Stimulated activated CD4-positive, alpha-beta T cell treated with anti-CD3 and anti-CD28 coated beads, Interleukin-15, amount 100 ng/mL, for 24 hours (primary cell): ENCODE results near the gene TBX6.
"Not testable (repeated sequence)": the region's sequence is repeated elsewhere in the genome, so short reads cannot be mapped to it uniquely, and the experiment has no call there.

Experiments used
- DNase-seq: peaks from one replicate; pipeline ENCODE4 v3.0.0-alpha.2; 2020

Gene TBX6

DNA sequence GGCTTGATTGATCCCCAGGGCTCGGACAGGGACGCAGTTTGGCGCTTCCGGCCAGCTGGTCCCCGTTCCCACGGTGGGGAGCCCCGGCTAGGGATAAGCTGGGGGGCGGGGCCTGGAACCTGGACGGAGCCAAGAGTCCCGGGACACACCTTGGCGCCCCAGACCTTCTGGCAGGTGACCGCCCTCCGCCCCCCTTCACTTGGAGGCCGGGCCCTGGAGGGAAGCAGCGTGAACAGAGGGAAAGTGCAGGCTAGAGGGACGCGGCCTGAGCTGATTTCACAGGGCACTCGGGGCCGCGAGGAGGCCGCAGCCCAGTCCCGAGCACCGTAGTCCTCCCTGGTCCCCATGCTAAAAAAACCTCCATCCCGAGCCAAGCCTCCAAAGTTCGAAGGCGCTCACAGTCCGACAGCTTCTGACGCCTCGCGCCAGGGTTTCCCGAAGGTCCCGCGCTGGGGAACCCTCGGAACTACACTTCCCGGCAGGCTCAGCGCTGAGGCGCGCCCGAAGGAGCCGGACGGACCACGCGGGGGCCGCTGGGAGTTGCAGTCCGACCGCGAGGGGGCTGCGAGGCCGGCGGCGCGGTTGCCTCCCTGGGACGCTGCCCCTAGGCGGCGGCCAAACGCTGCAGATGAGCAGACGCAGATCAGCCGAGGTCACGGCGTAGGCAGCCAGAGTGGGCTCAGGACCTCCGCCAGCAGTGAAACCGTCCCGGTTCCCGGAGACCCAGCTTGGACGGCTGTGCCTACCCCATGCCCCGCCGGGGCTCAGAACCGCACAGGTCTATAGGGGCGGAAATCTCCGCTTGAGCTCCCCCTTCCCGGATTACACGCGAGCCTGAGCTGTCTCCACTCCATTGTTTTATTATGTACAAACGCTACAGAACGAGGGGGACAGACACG is at the start of gene TBX6:
TSS of gene TBX6 (minus strand) at position 451 of the 899 bp plus-strand sequence. CDS start 731 bp downstream, outside the sequence.
- peak; percentile 96 for DNase-seq

DNA sequence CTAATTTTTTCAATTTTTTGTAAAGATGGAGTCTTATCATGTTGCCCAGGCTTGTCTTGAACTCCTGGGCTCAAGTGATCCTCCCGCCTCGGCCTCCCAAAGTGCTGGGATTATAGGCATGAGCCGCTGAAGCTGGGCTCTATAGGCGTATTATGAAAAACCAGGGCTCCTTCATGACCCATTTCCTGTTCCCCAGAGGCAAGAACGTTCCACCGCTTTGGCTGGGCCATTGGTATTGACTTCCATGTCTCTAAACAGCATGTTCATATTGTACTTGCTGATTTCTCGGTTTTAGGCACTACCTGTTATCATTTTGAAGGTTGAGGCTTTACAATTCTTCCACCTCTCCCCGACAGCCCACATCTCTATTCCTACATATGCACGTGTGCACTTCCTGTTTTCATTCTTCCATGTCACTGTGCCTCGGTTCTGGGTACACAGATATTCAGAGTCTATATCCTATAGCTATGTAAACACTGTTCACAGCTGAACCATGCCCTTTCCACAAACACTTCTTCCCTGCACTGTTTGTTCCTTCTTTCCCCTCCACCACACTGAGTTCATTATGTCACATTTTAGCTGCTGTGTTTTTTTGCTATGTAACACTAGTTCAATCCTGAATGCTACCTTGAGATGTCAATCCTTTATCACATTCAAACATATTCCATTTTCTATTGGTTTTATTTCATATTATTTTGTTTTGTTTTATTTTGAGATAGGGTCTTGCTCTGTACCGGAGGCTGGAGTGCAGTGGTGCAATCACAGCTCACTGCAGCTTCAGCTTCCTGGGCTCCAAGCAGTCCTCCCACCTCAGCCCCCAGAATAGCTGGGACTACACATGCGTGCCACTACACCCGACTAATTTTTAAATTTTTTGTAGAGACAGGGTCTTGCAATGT is 48.1 kb upstream of the TBX6 start:
- DNase-seq, result peak; percentile 14

GRCh38 chr16:30137897-30138296 is 46.2 kb upstream of the TBX6 start:
- DNase-seq, result no peak

DNA sequence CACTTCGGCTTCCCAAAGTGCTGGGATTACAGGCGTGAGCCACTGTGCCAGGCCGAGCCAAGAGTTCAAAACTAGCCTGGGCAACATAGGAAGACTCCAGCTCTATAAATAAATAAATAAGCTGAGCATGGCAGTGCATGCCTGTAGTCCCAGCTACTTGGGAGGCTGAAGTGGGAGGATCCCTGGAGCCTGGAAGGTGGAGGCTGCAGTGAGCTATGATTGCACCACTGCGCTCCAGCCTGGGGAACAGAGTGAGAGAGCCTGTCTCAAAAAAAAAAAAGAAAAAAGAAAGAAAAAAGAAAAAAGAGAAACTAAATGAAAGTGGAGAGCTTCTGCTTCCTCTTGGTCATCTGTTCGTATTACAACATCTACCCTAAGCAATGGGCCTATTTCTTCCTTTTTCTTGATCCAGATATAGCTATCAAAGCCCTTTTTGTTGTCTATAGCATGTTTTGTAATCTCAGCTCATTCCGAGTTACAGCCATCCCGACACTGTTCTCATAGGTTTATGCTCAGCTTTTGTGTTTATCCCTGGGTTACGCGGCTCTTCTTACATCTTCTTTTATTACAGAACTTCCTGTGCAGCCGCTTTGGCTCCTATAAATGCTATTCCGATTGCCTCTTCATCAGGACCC is 45.4 kb upstream of the TBX6 start:
- DNase-seq, result no peak

- DNase-seq, result no peak
Observed at GRCh38 chr16:30132591-30132990, 40.9 kb upstream of the TBX6 start.

- no peak for DNase-seq
Observed at GRCh38 chr16:30131869-30132475, 40.2 kb upstream of the TBX6 start.

DNA sequence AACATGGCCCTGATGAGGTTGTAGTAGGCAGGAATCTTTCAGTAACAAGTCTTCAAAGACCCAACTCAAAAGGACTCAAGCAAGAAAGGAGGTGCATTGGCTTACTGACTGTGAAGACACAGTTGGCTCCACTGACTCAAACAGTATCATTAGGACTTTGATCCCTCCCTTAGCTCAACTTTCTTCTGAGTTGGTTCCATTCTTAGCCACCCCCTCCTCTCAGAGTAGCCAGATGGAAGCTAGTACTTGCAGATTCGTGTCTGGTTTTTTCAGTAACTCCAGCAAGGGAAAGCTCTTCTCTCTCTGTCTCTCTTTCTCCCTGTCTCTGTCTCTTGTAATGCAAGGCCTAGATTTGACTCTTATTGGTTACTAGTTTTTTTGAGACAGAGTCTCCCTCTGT is 36.3 kb upstream of the TBX6 start:
- no peak for DNase-seq

DNA sequence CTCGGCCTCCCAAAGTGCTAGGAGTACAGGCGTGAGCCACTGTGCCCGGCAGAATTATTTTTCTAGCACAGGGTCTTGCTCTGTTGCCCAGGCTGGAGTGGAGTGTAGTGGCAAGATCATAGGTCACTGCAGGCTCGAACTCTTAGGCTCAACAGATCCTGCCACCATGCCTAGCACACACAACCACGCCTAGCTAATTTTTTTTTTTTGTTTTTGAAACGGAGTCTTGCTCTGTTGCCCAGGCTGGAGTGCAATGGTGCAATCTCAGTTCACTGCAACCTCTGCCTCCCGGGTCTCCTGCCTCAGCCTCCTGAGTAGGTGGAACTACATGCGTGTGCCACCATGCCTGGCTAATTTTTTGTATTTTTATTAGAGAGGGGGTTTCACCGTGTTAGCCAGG is 34.0 kb upstream of the TBX6 start:
- DNase-seq, result not testable (repeated sequence)

DNA sequence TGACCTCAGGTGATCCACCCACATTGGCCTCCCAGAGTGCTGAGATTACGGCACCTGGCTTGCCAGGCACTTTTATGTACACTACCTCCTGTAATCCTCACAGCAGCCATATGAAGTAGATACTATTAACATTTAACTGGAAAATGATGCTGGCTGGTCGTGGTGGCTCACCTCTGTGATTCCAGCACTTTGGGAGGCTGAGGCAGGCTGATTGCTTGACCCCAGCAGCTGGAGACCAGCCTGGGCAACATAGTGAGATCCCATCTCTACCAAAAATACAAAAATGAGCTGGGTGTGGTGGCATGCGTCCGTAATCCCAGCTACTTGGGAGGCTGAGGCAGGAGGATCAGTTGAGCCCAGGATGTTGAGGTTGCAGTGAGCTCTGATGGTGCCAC is 33.3 kb upstream of the TBX6 start:
- no peak for DNase-seq

DNA sequence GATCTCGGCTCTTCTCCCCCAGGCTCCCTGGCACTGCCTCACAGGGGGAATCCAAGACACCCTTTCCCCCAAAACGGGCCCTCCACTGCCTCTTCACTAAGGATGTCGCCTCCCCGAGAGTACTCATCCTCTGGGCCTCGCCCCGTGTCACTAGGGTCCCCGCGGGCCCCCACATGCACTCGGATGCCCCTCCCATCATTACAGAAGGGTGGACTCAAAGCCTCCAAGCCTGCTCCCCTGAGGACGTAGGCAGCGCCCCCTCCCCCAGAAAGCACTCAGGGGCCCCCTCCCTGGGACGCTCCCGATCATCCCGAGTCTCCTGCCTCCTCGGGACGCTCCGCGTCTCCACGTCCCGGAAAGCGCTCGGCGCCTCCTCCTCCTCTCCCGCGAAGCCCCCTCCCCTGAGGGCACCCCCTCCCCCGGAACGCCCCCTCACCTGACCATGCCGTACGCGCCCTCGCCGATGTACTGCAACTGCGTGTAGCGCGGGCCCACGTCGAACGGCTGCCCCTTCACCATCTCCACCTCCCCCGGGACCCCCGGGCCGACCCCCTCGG is 31.0 kb upstream of the TBX6 start:
- DNase-seq, result peak; percentile 20

DNA sequence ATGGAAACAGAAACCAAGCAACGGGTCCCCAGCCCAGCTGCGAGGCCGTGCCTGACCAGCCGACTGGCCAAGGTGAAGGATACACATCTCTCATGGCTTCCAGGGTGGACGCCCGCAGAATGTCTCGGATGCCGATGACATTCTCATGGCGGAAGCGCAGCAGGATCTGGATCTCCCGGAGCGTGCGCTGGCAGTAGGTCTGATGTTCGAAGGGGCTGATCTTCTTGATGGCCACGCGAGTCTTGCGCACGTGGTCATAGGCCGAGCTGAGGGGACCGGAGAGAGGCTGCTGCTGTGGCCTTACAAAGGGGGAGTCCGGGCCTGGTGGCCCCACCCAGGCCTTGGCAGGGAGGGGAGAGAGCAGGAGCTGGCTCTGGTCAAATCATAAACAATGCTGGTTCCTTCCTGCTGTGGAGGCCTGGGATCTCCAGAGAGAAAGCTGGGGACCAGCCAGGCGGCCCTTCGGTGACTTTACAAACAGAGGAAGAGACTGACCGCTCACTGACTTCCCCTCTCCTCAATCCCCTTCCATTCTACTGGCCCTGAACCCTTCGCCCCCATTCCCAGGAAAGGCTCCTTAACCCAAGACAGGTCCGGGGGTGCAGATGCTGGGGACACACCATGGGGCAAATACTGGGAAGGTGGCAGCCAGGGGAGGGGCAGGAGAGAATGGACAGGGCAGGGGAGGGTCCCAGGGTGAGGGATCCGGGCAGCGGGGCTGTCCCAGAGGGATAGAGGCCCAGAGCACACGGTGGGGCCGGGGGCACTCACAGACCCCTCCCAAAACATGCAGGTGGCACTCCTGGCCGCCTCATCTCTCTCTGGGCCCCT is 30.2 kb upstream of the TBX6 start:
- no peak for DNase-seq

DNA sequence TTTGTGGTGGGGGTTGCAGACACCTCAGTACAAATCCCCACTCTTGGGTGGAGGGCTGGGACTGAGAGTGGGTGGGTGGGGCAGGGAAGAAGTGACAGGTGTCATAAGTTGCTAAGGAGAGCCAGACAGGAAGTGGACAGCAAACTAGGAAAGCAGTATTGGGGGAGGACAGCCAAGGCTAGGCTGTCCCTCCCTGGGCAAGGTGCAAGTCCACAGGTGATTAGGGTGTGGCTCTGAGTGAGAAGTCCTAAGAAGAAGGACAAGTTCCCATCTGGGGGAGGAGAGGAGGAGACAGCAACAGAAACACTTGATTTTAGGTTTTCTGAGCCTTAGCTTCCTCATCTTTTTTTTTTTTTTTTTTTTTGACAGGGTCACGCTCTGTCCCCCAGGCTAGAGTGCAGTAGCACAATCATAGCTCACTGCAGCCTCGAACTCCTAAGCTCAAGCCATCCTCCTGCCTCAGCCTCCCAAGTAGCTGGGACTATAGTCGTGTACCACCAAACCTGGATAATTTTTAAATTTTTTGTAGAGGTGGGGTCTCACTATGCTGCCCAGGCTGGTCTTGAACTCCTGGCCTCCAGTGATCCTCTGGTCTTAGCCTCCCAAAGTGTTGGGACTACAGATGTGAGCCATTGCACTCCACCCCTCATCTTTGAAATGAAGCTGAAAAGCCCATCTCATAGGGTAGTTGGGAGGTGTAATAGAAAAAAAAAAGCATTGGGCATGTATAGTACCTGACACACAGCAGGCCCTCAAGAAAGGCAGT is 28.8 kb upstream of the TBX6 start:
- DNase-seq, result no peak

DNA sequence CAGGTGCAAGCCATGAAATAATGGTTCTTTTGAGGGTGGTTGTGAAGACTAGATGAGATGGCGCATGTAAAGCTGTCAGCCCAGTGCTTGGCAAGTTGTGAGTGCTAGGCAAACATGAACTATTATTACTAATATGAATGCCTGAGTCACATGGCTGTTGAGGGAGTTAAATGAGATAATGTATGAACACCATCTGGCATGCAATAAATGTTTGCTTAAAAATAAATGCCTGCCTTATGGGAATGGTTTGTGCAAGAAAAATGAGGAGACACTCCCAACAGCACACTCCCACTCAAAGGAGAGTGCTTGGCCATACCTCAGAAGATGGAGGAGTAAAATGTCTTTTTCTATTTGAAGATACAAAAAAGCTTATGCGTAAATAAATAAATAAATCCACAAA is 27.7 kb upstream of the TBX6 start:
- DNase-seq, result no peak

DNA sequence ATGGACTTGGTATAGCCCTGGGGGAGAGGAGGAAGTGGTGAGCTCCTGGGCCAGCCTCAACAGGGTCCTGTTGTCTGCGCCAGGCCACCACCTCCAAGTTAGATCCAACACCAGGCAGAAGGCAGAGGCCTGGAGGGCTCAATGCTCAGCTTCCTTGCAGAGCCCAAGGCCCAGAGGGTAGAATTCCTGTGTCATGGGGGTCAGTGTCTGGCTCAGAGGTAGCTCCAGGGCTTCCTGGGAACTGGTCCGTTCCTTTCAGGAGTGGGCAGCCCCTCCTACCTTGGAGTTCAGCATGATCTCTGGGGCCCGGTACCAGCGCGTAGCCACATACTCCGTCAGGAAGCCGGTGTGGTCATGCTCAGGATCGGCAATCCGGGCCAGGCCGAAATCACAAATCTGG is 26.0 kb upstream of the TBX6 start:
- DNase-seq, result no peak

- DNase-seq, result no peak
Observed at GRCh38 chr16:30116291-30117207, 24.8 kb upstream of the TBX6 start.

DNA sequence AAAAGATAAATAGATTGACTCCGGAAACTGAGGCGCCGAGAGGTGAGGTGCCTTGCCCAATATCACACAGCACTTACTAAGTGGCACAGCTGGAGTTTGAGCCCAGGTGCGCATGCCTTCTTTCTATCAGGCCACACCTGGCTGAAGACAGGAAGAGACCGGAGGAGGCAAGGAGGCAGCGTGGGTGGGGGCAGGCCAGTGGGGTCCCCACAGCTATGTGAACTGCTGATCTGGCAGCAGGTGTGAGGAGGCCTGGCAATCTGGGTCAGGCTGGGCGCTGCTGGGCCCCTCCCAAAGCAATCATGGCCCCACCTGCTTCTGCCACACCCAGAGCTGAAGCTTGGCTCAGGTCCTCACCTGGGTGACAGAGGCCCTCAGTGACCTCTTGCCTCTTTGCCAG is 23.5 kb upstream of the TBX6 start:
- no peak for DNase-seq

DNA sequence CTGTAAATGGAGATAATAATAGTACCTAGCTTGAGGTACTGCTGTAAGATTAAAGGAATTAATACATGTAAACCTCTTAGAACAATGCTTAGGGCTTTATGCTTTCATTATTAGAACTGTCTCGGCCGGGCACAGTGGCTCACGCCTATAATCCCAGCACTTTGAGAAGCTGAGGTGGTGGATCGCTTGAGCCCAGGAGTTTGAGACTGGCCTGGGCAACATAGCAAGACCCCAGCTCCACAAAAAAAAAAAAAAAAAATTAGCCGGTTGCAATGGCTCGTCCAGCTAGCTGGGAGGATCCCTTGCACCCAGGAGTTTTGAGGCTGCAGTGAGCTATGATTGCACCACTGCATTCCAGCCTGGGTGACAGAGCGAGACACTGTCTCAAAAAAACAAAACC is 23.1 kb upstream of the TBX6 start:
- DNase-seq, result not testable (repeated sequence)

DNA sequence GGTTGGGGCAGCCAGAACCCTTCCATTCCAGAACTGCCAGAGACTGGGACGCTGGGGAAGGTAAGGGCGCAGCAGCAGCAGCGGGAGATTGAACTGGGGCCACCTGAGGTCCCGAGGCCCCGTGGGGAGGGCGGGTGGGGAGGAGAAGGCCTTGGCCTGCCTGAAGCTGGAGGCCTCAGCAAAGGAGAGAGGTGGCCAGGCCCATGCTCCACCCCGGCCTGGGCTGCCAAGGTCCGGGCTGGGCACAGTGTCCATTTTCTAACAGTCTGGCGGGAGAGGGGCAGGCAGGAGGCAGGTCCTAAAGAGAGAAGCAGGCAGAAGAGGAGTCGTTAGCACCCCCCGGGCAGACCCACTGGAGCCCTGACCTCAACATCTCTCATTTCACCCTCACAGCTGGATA is 22.7 kb upstream of the TBX6 start:
- DNase-seq, result no peak

DNA sequence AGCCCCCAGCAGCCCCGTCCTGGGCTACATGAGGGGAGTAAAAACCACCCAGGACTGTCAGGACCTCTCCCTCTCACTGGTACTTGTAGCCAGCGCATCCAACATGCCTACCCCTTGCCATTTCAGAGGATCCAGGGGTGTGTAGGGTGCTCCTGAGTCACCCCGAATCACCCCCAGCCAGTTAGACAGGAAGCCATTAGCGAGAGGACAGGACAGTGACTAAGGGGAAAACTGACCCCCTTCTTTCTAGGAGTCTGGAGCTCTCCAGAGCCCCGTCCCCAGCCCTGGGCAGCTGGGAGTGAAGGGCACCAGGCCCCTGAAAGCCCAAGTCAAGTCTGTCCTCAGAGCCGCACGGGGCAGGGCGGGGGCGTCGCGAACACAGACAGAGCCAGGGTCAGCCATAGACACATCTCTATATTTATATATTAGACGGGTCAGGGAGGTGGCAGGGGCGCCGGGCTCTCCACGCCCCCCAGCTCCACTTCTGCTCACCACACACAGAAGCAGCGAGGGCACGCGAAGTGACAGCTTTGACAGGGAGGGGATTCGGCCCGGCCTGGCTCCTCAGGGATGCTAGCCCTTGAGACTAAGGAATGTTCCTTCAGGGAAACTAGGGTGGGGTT is 22.1 kb upstream of the TBX6 start:
- no peak for DNase-seq
